HepG2 (cell line): ENCODE data around the gene PSMD9. TPM values are rescaled to one million over a fixed set of nuclear protein-coding genes. Genes with fewer than 3 reads are reported as not detected.

Source experiments
- ARID5B ChIP-seq: IDR thresholded peaks from 2 replicates; pipeline ENCODE4 v1.4.0; 2020; ENCODE audit warnings: mild to moderate bottlenecking, missing genetic modification reagents
- RBM39 ChIP-seq: fragments of 200-400 bp; formaldehyde crosslinking; IDR thresholded peaks from one replicate; pipeline ENCODE4 v1.6.1; 2018; ENCODE audit warnings: antibody characterized with exemption, mild to moderate bottlenecking, low read depth, low read length; ENCODE audit not compliant: poor library complexity, severe bottlenecking
- RFXAP ChIP-seq: sonication (generic); formaldehyde crosslinking; IDR thresholded peaks from 2 replicates; pipeline ENCODE4 v1.4.0; 2020; ENCODE audit warnings: missing genetic modification reagents, borderline replicate concordance
- ZNF101 ChIP-seq: sonication (generic); formaldehyde crosslinking; IDR thresholded peaks from 2 replicates; pipeline ENCODE4 v1.4.0; 2020; ENCODE audit warnings: mild to moderate bottlenecking, low read depth, missing genetic modification reagents, borderline replicate concordance
- ZNF281 ChIP-seq: sonication (generic); formaldehyde crosslinking; IDR thresholded peaks from 2 replicates; pipeline ENCODE4 v1.4.0; 2020; ENCODE audit warnings: missing genetic modification reagents, borderline replicate concordance
- ZNF3 ChIP-seq: IDR thresholded peaks from 2 replicates; pipeline ENCODE4 v1.7.0; 2017; ENCODE audit warnings: inconsistent platforms
- ZNF841 ChIP-seq: sonication (generic); formaldehyde crosslinking; IDR thresholded peaks from 2 replicates; pipeline ENCODE4 v1.8.1; 2023; ENCODE audit warnings: missing genetic modification reagents, borderline replicate concordance
- polyA plus RNA-seq, 8 experiments: library from polyadenylated mRNA; depleted of rRNA in 3 of 8; stranded (reverse) in 7 of 8; unstranded in 1 of 8; fragments of >200 nt; fragmentation: Illumina TruSeq in 4 of 8; extraction: Trizol in 4 of 8; gene quantifications; 2 replicates each; pipeline versions ENCODE4 v1.2.1 to v1.2.3, GENCODE V29; 2011 to 2016; ENCODE audit warnings: low read depth in 4 of 8, missing spikeins in 1 of 8, mixed read lengths in 1 of 8; ENCODE audit not compliant: insufficient read depth in 1 of 8
- total RNA-seq, 5 experiments: library from RNA; depleted of rRNA; stranded (reverse); fragments of >200 nt; fragmentation: Illumina TruSeq; extraction: Trizol; gene quantifications; 2 replicates each; pipeline ENCODE4 v1.2.3, GENCODE V29; 2016; ENCODE audit warnings: low read depth in 1 of 5

The PSMD9 gene
- total and polyA plus RNA-seq, 2 of the 13 experiments (the other 11 are each of a cell fraction or from before 2014, with no cell fraction given) = 41.4 to 61.1 TPM

GRCh38 chr12:121964813-121965643 is 76.4 kb downstream of the PSMD9 start (continued):
- TF ChIP-seq ARID5B (CRISPR knock-in tag) = no peak
- TF ChIP-seq ZNF3 (CRISPR knock-in tag) = no peak
- no peak for TF ChIP-seq ZNF281
- no peak for TF ChIP-seq ZNF841 (CRISPR knock-in tag)
- no peak for TF ChIP-seq RBM39
- no peak for TF ChIP-seq ZNF101 (CRISPR knock-in tag)
- no peak for TF ChIP-seq RFXAP (CRISPR knock-in tag)
